Prostate gland (tissue), 2 donors: ENCODE results near the gene ATP6V1G1.

Source experiments
- POLR2A ChIP-seq: fragments of 450-650 bp; IDR thresholded peaks from one replicate; pipeline ENCODE4 v1.6.1; 2016; ENCODE audit warnings: antibody characterized with exemption, mild to moderate bottlenecking
- POLR2AphosphoS5 ChIP-seq: sonication (generic); formaldehyde crosslinking; IDR thresholded peaks from one replicate; pipeline ENCODE4 v1.6.1; 2017; ENCODE audit warnings: antibody characterized with exemption
- TF ChIP-seq, protein P1 (sequence below), 4 experiments: fragments of 200-600 bp in 2 of 4; fragments of 450-650 bp in 2 of 4; sonication (generic) in 2 of 4; IDR thresholded peaks; 1 replicate in 3 of 4; 2 replicates in 1 of 4; pipeline ENCODE4 v1.5.1; 2016 to 2019; ENCODE audit warnings: antibody characterized with exemption in 4 of 4, mild to moderate bottlenecking in 2 of 4, moderate library complexity in 2 of 4

DNA sequence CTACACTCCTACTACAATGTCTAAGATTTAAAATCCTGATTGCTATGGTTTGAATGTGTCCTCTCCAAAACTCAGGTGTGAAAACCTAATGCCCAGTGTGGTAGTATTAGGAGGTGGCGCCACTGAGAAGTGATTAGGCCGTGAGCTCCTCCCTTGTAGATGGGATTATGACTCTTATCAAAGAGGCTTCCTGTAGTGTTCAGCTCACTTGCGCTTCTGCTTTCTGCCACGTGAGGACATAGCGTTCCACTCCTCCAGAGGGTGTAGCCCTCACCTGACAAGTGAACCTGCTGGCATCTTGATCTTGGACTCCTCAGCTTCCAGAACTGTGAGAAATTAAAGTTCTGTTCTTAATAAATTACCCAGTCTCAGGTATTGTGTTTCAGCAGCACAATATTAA is 49.3 kb upstream of the ATP6V1G1 start:
- TF ChIP-seq, protein P1, sequence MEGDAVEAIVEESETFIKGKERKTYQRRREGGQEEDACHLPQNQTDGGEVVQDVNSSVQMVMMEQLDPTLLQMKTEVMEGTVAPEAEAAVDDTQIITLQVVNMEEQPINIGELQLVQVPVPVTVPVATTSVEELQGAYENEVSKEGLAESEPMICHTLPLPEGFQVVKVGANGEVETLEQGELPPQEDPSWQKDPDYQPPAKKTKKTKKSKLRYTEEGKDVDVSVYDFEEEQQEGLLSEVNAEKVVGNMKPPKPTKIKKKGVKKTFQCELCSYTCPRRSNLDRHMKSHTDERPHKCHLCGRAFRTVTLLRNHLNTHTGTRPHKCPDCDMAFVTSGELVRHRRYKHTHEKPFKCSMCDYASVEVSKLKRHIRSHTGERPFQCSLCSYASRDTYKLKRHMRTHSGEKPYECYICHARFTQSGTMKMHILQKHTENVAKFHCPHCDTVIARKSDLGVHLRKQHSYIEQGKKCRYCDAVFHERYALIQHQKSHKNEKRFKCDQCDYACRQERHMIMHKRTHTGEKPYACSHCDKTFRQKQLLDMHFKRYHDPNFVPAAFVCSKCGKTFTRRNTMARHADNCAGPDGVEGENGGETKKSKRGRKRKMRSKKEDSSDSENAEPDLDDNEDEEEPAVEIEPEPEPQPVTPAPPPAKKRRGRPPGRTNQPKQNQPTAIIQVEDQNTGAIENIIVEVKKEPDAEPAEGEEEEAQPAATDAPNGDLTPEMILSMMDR (IDR thresholded peaks at IDR 0.05): peak in 3 of 4 experiments; percentile 37 to 51 (median 46)
- peak; percentile 61 for TF ChIP-seq POLR2AphosphoS5
- TF ChIP-seq POLR2A: no peak
